Epithelial cell of umbilical artery (primary cell): ENCODE results near the gene TRIM13. TPM values are rescaled to one million over a fixed set of nuclear protein-coding genes. Genes with fewer than 3 reads are reported as not detected.

Experiments
- total RNA-seq: library from RNA; depleted of rRNA; stranded (reverse); fragments of >200 nt; gene quantifications from 2 replicates; pipeline ENCODE4 v1.2.3, GENCODE V29; 2014

TRIM13 gene
- total RNA-seq = 27.0 and 36.9 TPM in 2 replicates

GRCh38 chr13:49996951-49997895 is at the start of gene TRIM13:
TRIM13 (plus strand) TSS chr13:49997042; CDS start chr13:50011941, 14,899 bp downstream.

GRCh38 chr13:50015258-50015657 is 18.4 kb downstream of the TRIM13 start, which contains the start of gene KCNRG:
KCNRG (plus strand) TSS chr13:50015444; CDS start chr13:50015494, 50 bp downstream.

Other genes starting within 250 kb of the TRIM13 start
- gene KPNA3, start 204.4 kb upstream of the TRIM13 start, total RNA-seq = 41.3 and 41.5 TPM in 2 replicates
- 4.2 and 4.3 TPM in 2 replicates for gene SPRYD7, start 60.7 kb upstream of the TRIM13 start, total RNA-seq
- 4.2 and 8.4 TPM in 2 replicates for gene KCNRG, start 18.4 kb downstream of the TRIM13 start, total RNA-seq